Adrenal gland (tissue), 5 donors: ENCODE results near the gene NUP50.

Experiments
- POLR2A ChIP-seq, 2 donors: fragments of 450-650 bp; IDR thresholded peaks; one replicate each; pipeline ENCODE4 v1.6.1; 2017; ENCODE audit warnings: antibody characterized with exemption in 2 of 2, mild to moderate bottlenecking in 2 of 2, moderate library complexity in 1 of 2
- TF ChIP-seq, protein P1 (sequence below), 6 experiments: fragments of 450-650 bp in 4 of 6; fragments of 200-600 bp in 2 of 6; sonication (generic) in 1 of 6; IDR thresholded peaks; 1 replicate in 5 of 6; 2 replicates in 1 of 6; pipeline versions ENCODE4 v1.5.1 to v1.8.0; 2016 to 2021; ENCODE audit warnings: antibody characterized with exemption in 6 of 6, mild to moderate bottlenecking in 2 of 6, moderate library complexity in 1 of 6
- donor health status: DM: no; HTN: no; CAD: no.

GRCh38 chr22:45217345-45217744 is 53.6 kb downstream of the NUP50 start:
- TF ChIP-seq, protein P1, sequence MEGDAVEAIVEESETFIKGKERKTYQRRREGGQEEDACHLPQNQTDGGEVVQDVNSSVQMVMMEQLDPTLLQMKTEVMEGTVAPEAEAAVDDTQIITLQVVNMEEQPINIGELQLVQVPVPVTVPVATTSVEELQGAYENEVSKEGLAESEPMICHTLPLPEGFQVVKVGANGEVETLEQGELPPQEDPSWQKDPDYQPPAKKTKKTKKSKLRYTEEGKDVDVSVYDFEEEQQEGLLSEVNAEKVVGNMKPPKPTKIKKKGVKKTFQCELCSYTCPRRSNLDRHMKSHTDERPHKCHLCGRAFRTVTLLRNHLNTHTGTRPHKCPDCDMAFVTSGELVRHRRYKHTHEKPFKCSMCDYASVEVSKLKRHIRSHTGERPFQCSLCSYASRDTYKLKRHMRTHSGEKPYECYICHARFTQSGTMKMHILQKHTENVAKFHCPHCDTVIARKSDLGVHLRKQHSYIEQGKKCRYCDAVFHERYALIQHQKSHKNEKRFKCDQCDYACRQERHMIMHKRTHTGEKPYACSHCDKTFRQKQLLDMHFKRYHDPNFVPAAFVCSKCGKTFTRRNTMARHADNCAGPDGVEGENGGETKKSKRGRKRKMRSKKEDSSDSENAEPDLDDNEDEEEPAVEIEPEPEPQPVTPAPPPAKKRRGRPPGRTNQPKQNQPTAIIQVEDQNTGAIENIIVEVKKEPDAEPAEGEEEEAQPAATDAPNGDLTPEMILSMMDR (IDR thresholded peaks at IDR 0.05), result no peak
- no peak for TF ChIP-seq POLR2A (IDR thresholded peaks at IDR 0.05)
